ENCODE results near the gene MRM3.

MRM3 gene

DNA sequence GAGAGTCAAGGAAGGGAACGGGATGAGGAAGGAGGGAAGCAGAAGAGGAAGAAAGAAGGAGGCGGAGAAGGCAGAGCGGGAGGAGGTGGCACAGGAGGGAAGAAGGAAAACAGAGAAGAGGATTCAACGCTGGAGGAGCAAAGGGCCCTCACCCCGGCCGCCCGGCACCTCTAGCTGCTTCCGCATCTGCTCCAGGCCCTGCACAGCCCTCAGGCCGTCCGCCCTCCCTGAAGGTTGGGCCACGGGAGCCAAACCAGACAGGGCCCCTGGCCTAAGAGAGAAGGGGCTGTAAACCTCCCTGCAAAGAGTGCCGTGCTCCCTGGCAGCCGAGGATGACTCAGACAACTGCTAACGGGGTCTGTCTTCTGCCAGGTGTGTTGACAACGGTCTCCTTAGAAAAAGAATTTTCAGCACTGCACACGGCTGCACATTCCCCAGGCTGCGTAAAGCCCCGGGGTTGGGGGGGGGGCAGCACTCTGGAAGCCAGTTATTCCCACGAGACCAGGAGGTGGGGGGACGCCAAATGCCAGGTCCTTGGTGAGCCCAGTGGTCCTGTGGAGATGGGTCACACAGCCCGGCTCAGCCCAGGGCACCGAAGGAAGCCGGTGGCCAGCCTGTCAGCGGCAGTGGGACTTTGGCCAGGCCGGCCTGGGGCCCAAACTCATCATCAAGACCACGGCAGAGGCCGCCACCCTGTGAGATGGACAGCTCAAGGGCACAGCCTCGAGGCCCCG lies 29.1 kb downstream of the MRM3 start:
- Histone ChIP-seq H3K27ac (ENCODE audit: extremely low read depth, low read depth, low read length) (no peak overlapping the region), H3K36me3 (ENCODE audit: control insufficient read depth in 2 of 2, insufficient read depth in 1 of 2, low read length in 2 of 2) (peaks cover 4 to 35% of the 10 kb centered on the region in 2 experiments; a peak in 2 of 3 replicates), H3K4me1 (ENCODE audit: control insufficient read depth, insufficient read depth, low read length) (no peaks in the 10 kb centered on the region), H3K9me3 (ENCODE audit: control insufficient read depth, insufficient read depth, low read depth, low read length) (no peaks in the 10 kb centered on the region), H3K4me3 (ENCODE audit: low read depth, low read length) (no peak overlapping the region)
- TF ChIP-seq ZNF341 (tag by site-specific recombination; IDR thresholded peaks at IDR 0.05; ENCODE audit: low read depth) (no peak), ZNF664 (tag by site-specific recombination; IDR thresholded peaks at IDR 0.05) (no peak), ZNF423 (tag by site-specific recombination; IDR thresholded peaks at IDR 0.05) (no peak), ZNF548 (tag by site-specific recombination; IDR thresholded peaks at IDR 0.05) (no peak), SCRT1 (tag by site-specific recombination; IDR thresholded peaks at IDR 0.05; ENCODE audit: borderline replicate concordance) (no peak)
- TF ChIP-seq, protein P1, sequence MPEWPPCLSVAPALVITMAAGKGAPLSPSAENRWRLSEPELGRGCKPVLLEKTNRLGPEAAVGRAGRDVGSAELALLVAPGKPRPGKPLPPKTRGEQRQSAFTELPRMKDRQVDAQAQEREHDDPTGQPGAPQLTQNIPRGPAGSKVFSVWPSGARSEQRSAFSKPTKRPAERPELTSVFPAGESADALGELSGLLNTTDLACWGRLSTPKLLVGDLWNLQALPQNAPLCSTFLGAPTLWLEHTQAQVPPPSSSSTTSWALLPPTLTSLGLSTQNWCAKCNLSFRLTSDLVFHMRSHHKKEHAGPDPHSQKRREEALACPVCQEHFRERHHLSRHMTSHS (tag by site-specific recombination; IDR thresholded peaks at IDR 0.05), result no peak
- CTCF ChIA-PET, result no interaction called here
- POLR2A ChIA-PET, result no interaction called here

DNA sequence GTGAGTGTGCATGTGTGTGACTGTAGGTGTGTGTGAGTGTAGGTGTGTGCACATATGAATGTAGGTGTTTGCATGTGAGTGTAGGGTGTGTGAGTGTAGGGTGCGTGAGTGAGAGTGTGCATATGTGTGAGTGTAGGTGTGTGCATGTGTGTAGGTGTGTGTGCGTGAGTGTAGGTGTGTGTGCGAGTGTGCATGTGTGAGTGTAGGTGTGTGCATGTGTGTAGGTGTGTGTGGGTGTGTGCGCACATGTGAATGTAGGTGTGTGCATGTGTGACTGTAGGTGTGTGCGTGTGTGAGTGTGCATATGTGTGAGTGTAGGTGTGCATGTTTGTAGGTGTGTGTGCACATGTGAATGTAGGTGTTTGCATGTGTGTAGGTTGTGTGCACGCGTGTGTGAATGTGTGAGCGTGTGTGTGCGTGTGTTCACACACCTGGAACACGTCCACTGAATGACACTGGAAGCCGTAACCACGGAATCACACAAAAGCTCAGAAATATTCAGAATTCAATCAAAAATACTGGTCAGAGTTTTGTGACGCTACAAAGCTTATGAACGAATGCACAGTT lies 30.6 kb downstream of the MRM3 start:
- Histone ChIP-seq H3K9me3 (ENCODE audit: control insufficient read depth, insufficient read depth, low read depth, low read length) (no peaks in the 10 kb centered on the region), H3K27ac (ENCODE audit: extremely low read depth, low read depth, low read length) (no peak overlapping the region), H3K4me3 (ENCODE audit: low read depth, low read length) (no peak overlapping the region), H3K4me1 (ENCODE audit: control insufficient read depth, insufficient read depth, low read length) (no peaks in the 10 kb centered on the region), H3K36me3 (ENCODE audit: control insufficient read depth in 2 of 2, insufficient read depth in 1 of 2, low read length in 2 of 2) (peaks cover 4 to 41% of the 10 kb centered on the region in 2 experiments; a peak in 2 of 3 replicates)
- POLR2A ChIA-PET, result no interaction called here
- CTCF ChIA-PET, result interaction anchor here (0.6 kb wide), 1 partner anchor 44 kb away, joined by 3 read pairs; no protein-coding TSS in a partner anchor
- TF ChIP-seq ZNF621 (tag by site-specific recombination; IDR thresholded peaks at IDR 0.05) (peak; percentile 64; the same call in 1 of the 2 replicates), ZNF664 (tag by site-specific recombination; IDR thresholded peaks at IDR 0.05) (no peak), ZNF311 (tag by site-specific recombination; IDR thresholded peaks at IDR 0.05; ENCODE audit: borderline replicate concordance) (0 out of 2 replicates have a peak, but pooled peaks have one; percentile 48), ZNF24 (tag by site-specific recombination; IDR thresholded peaks at IDR 0.05) (no peak), ZNF366 (tag by site-specific recombination; conservative IDR thresholded peaks at IDR 0.05) (no peak), ZNF521 (tag by site-specific recombination; IDR thresholded peaks at IDR 0.05) (peak; percentile 87; the same call in 1 of the 2 replicates), KLF9 (tag by site-specific recombination; IDR thresholded peaks at IDR 0.05; ENCODE audit: low read depth) (0 out of 2 replicates have a peak, but pooled peaks have one; percentile 24), ZNF248 (tag by site-specific recombination; IDR thresholded peaks at IDR 0.05) (peak; percentile 60; the same call in 1 of the 2 replicates), ZNF138 (tag by site-specific recombination; IDR thresholded peaks at IDR 0.05; ENCODE audit: borderline replicate concordance) (no peak), ZEB2 (tag by site-specific recombination; IDR thresholded peaks at IDR 0.05) (0 out of 2 replicates have a peak, but pooled peaks have one; percentile 22), ZNF571 (tag by site-specific recombination; IDR thresholded peaks at IDR 0.05) (peak; percentile 85), ZNF112 (tag by site-specific recombination; IDR thresholded peaks at IDR 0.05) (peak; percentile 68; the same call in 1 of the 2 replicates), ZNF23 (tag by site-specific recombination; IDR thresholded peaks at IDR 0.05; ENCODE audit: borderline replicate concordance) (no peak), ZNF394 (tag by site-specific recombination; IDR thresholded peaks at IDR 0.05; ENCODE audit: borderline replicate concordance) (no peak), YY1 (tag by site-specific recombination; IDR thresholded peaks at IDR 0.05) (no peak), EGR2 (tag by site-specific recombination; IDR thresholded peaks at IDR 0.05; ENCODE audit: low read depth) (peak; percentile 100), ZFHX2 (tag by site-specific recombination; conservative IDR thresholded peaks at IDR 0.05) (peak; percentile 100), ZNF354C (tag by site-specific recombination; IDR thresholded peaks at IDR 0.05; ENCODE audit: borderline replicate concordance, low read depth) (no peak), ZNF785 (tag by site-specific recombination; IDR thresholded peaks at IDR 0.05) (0 out of 2 replicates have a peak, but pooled peaks have one; percentile 53), ZBTB48 (tag by site-specific recombination; IDR thresholded peaks at IDR 0.05) (peak; percentile 25; the same call in 1 of the 2 replicates)
- TF ChIP-seq, protein P2, sequence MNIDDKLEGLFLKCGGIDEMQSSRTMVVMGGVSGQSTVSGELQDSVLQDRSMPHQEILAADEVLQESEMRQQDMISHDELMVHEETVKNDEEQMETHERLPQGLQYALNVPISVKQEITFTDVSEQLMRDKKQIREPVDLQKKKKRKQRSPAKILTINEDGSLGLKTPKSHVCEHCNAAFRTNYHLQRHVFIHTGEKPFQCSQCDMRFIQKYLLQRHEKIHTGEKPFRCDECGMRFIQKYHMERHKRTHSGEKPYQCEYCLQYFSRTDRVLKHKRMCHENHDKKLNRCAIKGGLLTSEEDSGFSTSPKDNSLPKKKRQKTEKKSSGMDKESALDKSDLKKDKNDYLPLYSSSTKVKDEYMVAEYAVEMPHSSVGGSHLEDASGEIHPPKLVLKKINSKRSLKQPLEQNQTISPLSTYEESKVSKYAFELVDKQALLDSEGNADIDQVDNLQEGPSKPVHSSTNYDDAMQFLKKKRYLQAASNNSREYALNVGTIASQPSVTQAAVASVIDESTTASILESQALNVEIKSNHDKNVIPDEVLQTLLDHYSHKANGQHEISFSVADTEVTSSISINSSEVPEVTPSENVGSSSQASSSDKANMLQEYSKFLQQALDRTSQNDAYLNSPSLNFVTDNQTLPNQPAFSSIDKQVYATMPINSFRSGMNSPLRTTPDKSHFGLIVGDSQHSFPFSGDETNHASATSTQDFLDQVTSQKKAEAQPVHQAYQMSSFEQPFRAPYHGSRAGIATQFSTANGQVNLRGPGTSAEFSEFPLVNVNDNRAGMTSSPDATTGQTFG (tag by site-specific recombination; IDR thresholded peaks at IDR 0.05; ENCODE audit: borderline replicate concordance), result peak; percentile 62; the same call in 1 of the 2 replicates
- TF ChIP-seq, protein P3, sequence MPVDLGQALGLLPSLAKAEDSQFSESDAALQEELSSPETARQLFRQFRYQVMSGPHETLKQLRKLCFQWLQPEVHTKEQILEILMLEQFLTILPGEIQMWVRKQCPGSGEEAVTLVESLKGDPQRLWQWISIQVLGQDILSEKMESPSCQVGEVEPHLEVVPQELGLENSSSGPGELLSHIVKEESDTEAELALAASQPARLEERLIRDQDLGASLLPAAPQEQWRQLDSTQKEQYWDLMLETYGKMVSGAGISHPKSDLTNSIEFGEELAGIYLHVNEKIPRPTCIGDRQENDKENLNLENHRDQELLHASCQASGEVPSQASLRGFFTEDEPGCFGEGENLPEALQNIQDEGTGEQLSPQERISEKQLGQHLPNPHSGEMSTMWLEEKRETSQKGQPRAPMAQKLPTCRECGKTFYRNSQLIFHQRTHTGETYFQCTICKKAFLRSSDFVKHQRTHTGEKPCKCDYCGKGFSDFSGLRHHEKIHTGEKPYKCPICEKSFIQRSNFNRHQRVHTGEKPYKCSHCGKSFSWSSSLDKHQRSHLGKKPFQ (tag by site-specific recombination; IDR thresholded peaks at IDR 0.05), result peak; percentile 96
- TF ChIP-seq, protein P4, sequence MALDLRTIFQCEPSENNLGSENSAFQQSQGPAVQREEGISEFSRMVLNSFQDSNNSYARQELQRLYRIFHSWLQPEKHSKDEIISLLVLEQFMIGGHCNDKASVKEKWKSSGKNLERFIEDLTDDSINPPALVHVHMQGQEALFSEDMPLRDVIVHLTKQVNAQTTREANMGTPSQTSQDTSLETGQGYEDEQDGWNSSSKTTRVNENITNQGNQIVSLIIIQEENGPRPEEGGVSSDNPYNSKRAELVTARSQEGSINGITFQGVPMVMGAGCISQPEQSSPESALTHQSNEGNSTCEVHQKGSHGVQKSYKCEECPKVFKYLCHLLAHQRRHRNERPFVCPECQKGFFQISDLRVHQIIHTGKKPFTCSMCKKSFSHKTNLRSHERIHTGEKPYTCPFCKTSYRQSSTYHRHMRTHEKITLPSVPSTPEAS (tag by site-specific recombination; IDR thresholded peaks at IDR 0.05), result peak; percentile 95

Measured in HEK293 (cell line).